Measurements from ENCODE around the gene TEX9. TPM values are rescaled to one million over a fixed set of nuclear protein-coding genes. Genes with fewer than 3 reads are reported as not detected.
A peak's percentile ranks its signal among the peaks of the same experiment; 100 is the strongest.
"Not testable (repeated sequence)": the region's sequence is repeated elsewhere in the genome, so short reads cannot be mapped to it uniquely, and the experiment has no call there.

Gene TEX9
- 8.4 TPM for polyA plus RNA-seq
- long read RNA-seq, donor 1, partial matches to known transcripts: 11 of 11 reads
- long read RNA-seq, donor 1, other reads (novel, unspliced or antisense): 0 of 11 reads
- long read RNA-seq, donor 2, full-length matches to known transcripts: 1 of 7 reads
- long read RNA-seq, donor 2, partial matches to known transcripts: 6 of 7 reads
- long read RNA-seq, donor 2, other reads (novel, unspliced or antisense): 0 of 7 reads
- long read RNA-seq, donor 3: 0 reads
- long read RNA-seq, donor 4: 0 reads
- long read RNA-seq, donor 5, full-length matches to known transcripts: 1 of 1 reads
- long read RNA-seq, donor 5, partial matches to known transcripts: 0 of 1 reads
- long read RNA-seq, donor 5, other reads (novel, unspliced or antisense): 0 of 1 reads
- long read RNA-seq, donor 6, partial matches to known transcripts: 11 of 11 reads
- long read RNA-seq, donor 6, other reads (novel, unspliced or antisense): 0 of 11 reads
- long read RNA-seq, donor 7, partial matches to known transcripts: 15 of 15 reads
- long read RNA-seq, donor 7, other reads (novel, unspliced or antisense): 0 of 15 reads
- long read RNA-seq, donor 8, partial matches to known transcripts: 5 of 12 reads
- long read RNA-seq, donor 8, other reads (novel, unspliced or antisense): 7 of 12 reads
- long read RNA-seq, donor 9, partial matches to known transcripts: 0 of 1 reads
- long read RNA-seq, donor 9, other reads (novel, unspliced or antisense): 0 of 1 reads
- long read RNA-seq, donor 10: 0 reads
- long read RNA-seq, donor 11: 0 reads

DNA sequence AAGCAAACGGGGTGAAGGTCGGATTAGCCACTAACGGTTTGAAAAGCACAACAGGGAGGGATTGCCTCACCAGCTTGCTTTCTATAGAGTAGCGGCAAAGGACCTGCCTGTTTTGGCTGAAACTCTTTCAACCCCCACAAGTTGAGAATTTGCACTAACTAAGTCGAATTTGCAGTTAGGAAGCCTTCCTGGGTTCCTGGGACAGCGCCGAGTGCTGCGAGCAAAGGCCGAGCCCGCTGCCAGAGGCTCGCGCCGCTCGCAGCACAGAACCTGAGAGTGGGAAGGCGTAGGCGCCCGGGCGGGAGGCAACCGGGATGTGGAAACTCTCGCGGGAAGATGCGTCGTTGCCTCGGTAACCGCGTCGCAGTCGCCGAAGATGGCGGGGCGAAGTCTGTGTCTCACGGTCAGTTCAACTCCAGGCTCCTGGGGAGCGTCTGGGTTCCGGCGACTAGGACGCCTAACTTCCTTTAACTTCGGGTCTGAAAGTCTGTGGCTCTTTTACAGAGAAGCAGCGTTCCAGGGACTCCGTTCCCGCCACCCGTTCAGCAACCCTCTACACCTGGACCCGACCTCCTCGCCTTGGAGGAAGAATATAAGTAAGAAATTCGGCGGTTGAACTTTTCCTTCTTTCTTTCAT, at the start of gene TEX9:
Gene TEX9, plus strand, starts transcription at position 352 of the 637 bp plus-strand sequence. Its CDS starts 25 bp downstream, at position 377.
- peak; percentile 91 to 94 for DNase-seq
- Histone ChIP-seq H3K27me3 (ENCODE audit: control insufficient read depth, insufficient read depth, low read length) (peaks cover 2% of the 10 kb centered on the region), H3K27ac (ENCODE audit: low read length) (peak within 1 kb of the TSS; percentile 34), H3K4me1 (ENCODE audit: control insufficient read depth, insufficient read depth, low read length) (no peaks in the 10 kb centered on the region), H3K4me3 (ENCODE audit: low read length) (peak within 1 kb of the TSS; percentile 66), H3K9me3 (ENCODE audit: control insufficient read depth, low read depth, low read length) (no peaks in the 10 kb centered on the region), H3K36me3 (ENCODE audit: control insufficient read depth, insufficient read depth, low read length) (no peaks in the 10 kb centered on the region)
- no CpG with 5 or more reads among the region's 45 CpGs for WGBS (ENCODE audit: insufficient coverage, low lambda C conversion rate)

- H3K4me3 ChIP-seq (ENCODE audit: low read length); DNase-seq; H3K27ac ChIP-seq (ENCODE audit: low read length); H3K27me3 ChIP-seq (ENCODE audit: control insufficient read depth, insufficient read depth, low read length); H3K36me3 ChIP-seq (ENCODE audit: control insufficient read depth, insufficient read depth, low read length); H3K9me3 ChIP-seq (ENCODE audit: control insufficient read depth, low read depth, low read length); H3K4me1 ChIP-seq (ENCODE audit: control insufficient read depth, insufficient read depth, low read length): not testable (repeated sequence)
- WGBS (ENCODE audit: insufficient coverage, low lambda C conversion rate): no CpG with 5 or more reads among the region's 18 CpGs
Observed at GRCh38 chr15:56316561-56316960, 48.7 kb upstream of the TEX9 start.

GRCh38 chr15:56320316-56320715, 44.9 kb upstream of the TEX9 start:
- H3K36me3 ChIP-seq (ENCODE audit: control insufficient read depth, insufficient read depth, low read length): no peaks in the 10 kb centered on the region
- H3K27ac ChIP-seq (ENCODE audit: low read length): peak overlapping the region; percentile 30
- H3K9me3 ChIP-seq (ENCODE audit: control insufficient read depth, low read depth, low read length): no peaks in the 10 kb centered on the region
- H3K4me3 ChIP-seq (ENCODE audit: low read length): no peak overlapping the region
- DNase-seq: no peak
- H3K4me1 ChIP-seq (ENCODE audit: control insufficient read depth, insufficient read depth, low read length): peaks cover 8% of the 10 kb centered on the region
- no peaks in the 10 kb centered on the region for H3K27me3 ChIP-seq (ENCODE audit: control insufficient read depth, insufficient read depth, low read length)

- Histone ChIP-seq H3K27ac (ENCODE audit: low read length) (peak overlapping the region; percentile 30), H3K27me3 (ENCODE audit: control insufficient read depth, insufficient read depth, low read length) (no peaks in the 10 kb centered on the region), H3K36me3 (ENCODE audit: control insufficient read depth, insufficient read depth, low read length) (no peaks in the 10 kb centered on the region), H3K4me1 (ENCODE audit: control insufficient read depth, insufficient read depth, low read length) (peaks cover 8% of the 10 kb centered on the region), H3K4me3 (ENCODE audit: low read length) (no peak overlapping the region), H3K9me3 (ENCODE audit: control insufficient read depth, low read depth, low read length) (no peaks in the 10 kb centered on the region)
- 0% methylated on average over 1 of the region's 3 CpGs for WGBS (ENCODE audit: insufficient coverage, low lambda C conversion rate)
- DNase-seq: peak in 1 of 2 donors; percentile 39
Observed at GRCh38 chr15:56320861-56321260, 44.4 kb upstream of the TEX9 start.

DNA sequence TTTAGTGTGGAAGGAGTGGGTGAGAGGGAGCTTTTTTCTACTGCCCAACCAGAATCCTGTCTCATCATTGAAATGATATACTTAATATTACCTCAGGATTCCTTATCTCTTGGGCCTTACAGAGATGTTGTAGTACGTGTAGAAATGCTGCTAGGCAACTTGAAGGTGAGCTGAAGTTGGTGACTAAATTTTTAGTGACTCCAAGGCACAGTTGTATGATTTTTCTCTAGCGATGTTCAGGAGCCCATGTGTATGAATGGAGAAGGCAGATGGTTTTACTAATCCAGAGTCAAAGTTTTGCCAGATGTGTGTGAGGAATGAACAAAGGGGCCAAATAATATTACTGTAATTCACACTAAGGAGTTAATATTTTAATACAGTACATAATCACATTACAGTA, 42.8 kb upstream of the TEX9 start:
- Histone ChIP-seq H3K36me3 (ENCODE audit: control insufficient read depth, insufficient read depth, low read length) (no peaks in the 10 kb centered on the region), H3K4me1 (ENCODE audit: control insufficient read depth, insufficient read depth, low read length) (peaks cover 8% of the 10 kb centered on the region), H3K4me3 (ENCODE audit: low read length) (no peak overlapping the region), H3K27me3 (ENCODE audit: control insufficient read depth, insufficient read depth, low read length) (no peaks in the 10 kb centered on the region), H3K9me3 (ENCODE audit: control insufficient read depth, low read depth, low read length) (no peaks in the 10 kb centered on the region), H3K27ac (ENCODE audit: low read length) (no peak overlapping the region)
- WGBS (ENCODE audit: insufficient coverage, low lambda C conversion rate): no CpG with 5 or more reads among the region's 2 CpGs
- DNase-seq: no peak

DNA sequence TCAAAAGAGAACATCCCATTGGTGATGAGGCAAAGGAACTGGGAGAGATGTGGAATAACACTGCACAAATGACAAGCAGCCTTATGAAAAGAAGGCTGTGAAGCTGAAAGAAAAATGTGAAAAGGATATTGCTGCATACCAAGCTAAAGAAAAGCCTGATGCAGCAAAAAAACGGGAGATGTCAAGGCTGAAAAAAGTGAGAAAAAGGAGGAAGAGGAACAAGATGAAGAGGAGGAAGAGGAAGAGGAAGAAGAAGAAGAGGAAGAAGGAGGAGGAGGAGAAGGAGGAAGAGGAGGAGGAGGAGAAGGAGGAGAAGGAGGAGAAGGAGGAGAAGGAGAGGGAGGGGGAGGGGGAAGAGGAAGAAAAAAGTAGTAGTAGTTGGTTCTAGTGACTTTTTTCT, 41.8 kb upstream of the TEX9 start:
- Histone ChIP-seq H3K4me1 (ENCODE audit: control insufficient read depth, insufficient read depth, low read length) (peaks cover 8% of the 10 kb centered on the region), H3K36me3 (ENCODE audit: control insufficient read depth, insufficient read depth, low read length) (no peaks in the 10 kb centered on the region), H3K4me3 (ENCODE audit: low read length) (no peak overlapping the region), H3K27me3 (ENCODE audit: control insufficient read depth, insufficient read depth, low read length) (no peaks in the 10 kb centered on the region), H3K27ac (ENCODE audit: low read length) (no peak overlapping the region), H3K9me3 (ENCODE audit: control insufficient read depth, low read depth, low read length) (no peaks in the 10 kb centered on the region)
- no peak for DNase-seq
- WGBS (ENCODE audit: insufficient coverage, low lambda C conversion rate): 63% methylated on average over 1 of the region's 1 CpG

DNA sequence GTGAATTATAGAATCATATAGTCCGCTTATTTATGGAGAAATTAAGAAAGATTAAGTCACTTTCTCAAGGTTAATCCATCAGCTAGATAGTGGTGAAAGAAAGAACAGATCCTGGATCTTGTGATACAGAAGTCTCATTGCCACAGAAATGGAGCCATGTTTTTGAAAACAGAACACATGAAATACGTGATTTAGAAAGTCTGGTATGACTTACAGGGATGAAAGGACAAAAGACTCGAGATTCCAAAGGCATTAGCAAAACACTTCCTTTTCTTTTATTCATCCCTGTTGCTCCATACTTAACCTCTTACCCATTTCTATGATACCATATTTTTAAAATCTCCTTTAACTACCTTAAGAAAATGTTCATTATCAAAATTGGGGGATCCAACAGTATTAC, 40.0 kb upstream of the TEX9 start:
- Histone ChIP-seq H3K27me3 (ENCODE audit: control insufficient read depth, insufficient read depth, low read length) (no peaks in the 10 kb centered on the region), H3K9me3 (ENCODE audit: control insufficient read depth, low read depth, low read length) (no peaks in the 10 kb centered on the region), H3K36me3 (ENCODE audit: control insufficient read depth, insufficient read depth, low read length) (no peaks in the 10 kb centered on the region), H3K27ac (ENCODE audit: low read length) (no peak overlapping the region), H3K4me1 (ENCODE audit: control insufficient read depth, insufficient read depth, low read length) (peaks cover 6% of the 10 kb centered on the region), H3K4me3 (ENCODE audit: low read length) (no peak overlapping the region)
- 43% methylated on average over 2 of the region's 3 CpGs for WGBS (ENCODE audit: insufficient coverage, low lambda C conversion rate)
- DNase-seq: no peak

GRCh38 chr15:56327721-56328502, 37.3 kb upstream of the TEX9 start:
- no peaks in the 10 kb centered on the region for H3K4me1 ChIP-seq (ENCODE audit: control insufficient read depth, insufficient read depth, low read length)
- no peaks in the 10 kb centered on the region for H3K36me3 ChIP-seq (ENCODE audit: control insufficient read depth, insufficient read depth, low read length)
- H3K9me3 ChIP-seq (ENCODE audit: control insufficient read depth, low read depth, low read length): no peaks in the 10 kb centered on the region
- DNase-seq: no peak
- H3K27me3 ChIP-seq (ENCODE audit: control insufficient read depth, insufficient read depth, low read length): no peaks in the 10 kb centered on the region
- H3K27ac ChIP-seq (ENCODE audit: low read length): no peak overlapping the region
- no CpG with 5 or more reads among the region's 6 CpGs for WGBS (ENCODE audit: insufficient coverage, low lambda C conversion rate)
- H3K4me3 ChIP-seq (ENCODE audit: low read length): no peak overlapping the region

- no peaks in the 10 kb centered on the region for H3K9me3 ChIP-seq (ENCODE audit: control insufficient read depth, low read depth, low read length)
- peak in 1 of 2 donors; percentile 21 for DNase-seq
- no peak overlapping the region for H3K4me3 ChIP-seq (ENCODE audit: low read length)
- peaks cover 10% of the 10 kb centered on the region for H3K4me1 ChIP-seq (ENCODE audit: control insufficient read depth, insufficient read depth, low read length)
- no peaks in the 10 kb centered on the region for H3K36me3 ChIP-seq (ENCODE audit: control insufficient read depth, insufficient read depth, low read length)
- H3K27ac ChIP-seq (ENCODE audit: low read length): no peak overlapping the region
- no peaks in the 10 kb centered on the region for H3K27me3 ChIP-seq (ENCODE audit: control insufficient read depth, insufficient read depth, low read length)
- WGBS (ENCODE audit: insufficient coverage, low lambda C conversion rate): 33% methylated on average over 1 of the region's 2 CpGs
Observed at GRCh38 chr15:56337084-56337725, 28.0 kb upstream of the TEX9 start.

All from large intestine (tissue), 12 donors.